GM15510 (cell line): ENCODE measurements around the gene TPRA1.

Experiments used
- POLR2A ChIP-seq: IDR thresholded peaks from 3 replicates; pipeline ENCODE4 v1.6.1; 2011; ENCODE audit warnings: borderline replicate concordance; ENCODE audit not compliant: insufficient read length; ENCODE audit errors: extremely low read depth

The TPRA1 gene

GRCh38 chr3:127606086-127606805, 15.7 kb upstream of the TPRA1 start:
- no peak for TF ChIP-seq POLR2A

GRCh38 chr3:127604546-127605165, 14.1 kb upstream of the TPRA1 start:
- TF ChIP-seq POLR2A, result no peak

GRCh38 chr3:127604035-127604434, 13.5 kb upstream of the TPRA1 start:
- TF ChIP-seq POLR2A, result no peak

GRCh38 chr3:127600749-127601456, 10.4 kb upstream of the TPRA1 start:
- no peak for TF ChIP-seq POLR2A

- TF ChIP-seq POLR2A, result no peak
Measured at GRCh38 chr3:127598841-127599570, 8.5 kb upstream of the TPRA1 start.

- TF ChIP-seq POLR2A, result no peak
Measured at GRCh38 chr3:127597020-127597771, 6.7 kb upstream of the TPRA1 start.

GRCh38 chr3:127595303-127595702, 4.8 kb upstream of the TPRA1 start:
- no peak for TF ChIP-seq POLR2A

GRCh38 chr3:127593178-127593577, 2.6 kb upstream of the TPRA1 start:
- TF ChIP-seq POLR2A, result no peak

GRCh38 chr3:127590282-127590592, 296 bp downstream of the TPRA1 start:
- TF ChIP-seq POLR2A, result no peak

- TF ChIP-seq POLR2A, result no peak
Measured at GRCh38 chr3:127589600-127590281, 792 bp downstream of the TPRA1 start.

GRCh38 chr3:127588806-127589577, 1.5 kb downstream of the TPRA1 start:
- no peak for TF ChIP-seq POLR2A

GRCh38 chr3:127587876-127588275, 2.7 kb downstream of the TPRA1 start:
- TF ChIP-seq POLR2A, result no peak

GRCh38 chr3:127585813-127586413, 4.6 kb downstream of the TPRA1 start:
- TF ChIP-seq POLR2A, result no peak

- no peak for TF ChIP-seq POLR2A
Measured at GRCh38 chr3:127585163-127585812, 5.2 kb downstream of the TPRA1 start.
